ENCODE results near the gene ICAM4. TPM values are rescaled to one million over a fixed set of nuclear protein-coding genes. Genes with fewer than 3 reads are reported as not detected.

The ICAM4 gene
- total and polyA plus RNA-seq, 9 of the 15 experiments (the other 6 are each of a cell fraction or from before 2014, with no cell fraction given), result 14.1 to 86.1 (median 29.6) TPM

DNA sequence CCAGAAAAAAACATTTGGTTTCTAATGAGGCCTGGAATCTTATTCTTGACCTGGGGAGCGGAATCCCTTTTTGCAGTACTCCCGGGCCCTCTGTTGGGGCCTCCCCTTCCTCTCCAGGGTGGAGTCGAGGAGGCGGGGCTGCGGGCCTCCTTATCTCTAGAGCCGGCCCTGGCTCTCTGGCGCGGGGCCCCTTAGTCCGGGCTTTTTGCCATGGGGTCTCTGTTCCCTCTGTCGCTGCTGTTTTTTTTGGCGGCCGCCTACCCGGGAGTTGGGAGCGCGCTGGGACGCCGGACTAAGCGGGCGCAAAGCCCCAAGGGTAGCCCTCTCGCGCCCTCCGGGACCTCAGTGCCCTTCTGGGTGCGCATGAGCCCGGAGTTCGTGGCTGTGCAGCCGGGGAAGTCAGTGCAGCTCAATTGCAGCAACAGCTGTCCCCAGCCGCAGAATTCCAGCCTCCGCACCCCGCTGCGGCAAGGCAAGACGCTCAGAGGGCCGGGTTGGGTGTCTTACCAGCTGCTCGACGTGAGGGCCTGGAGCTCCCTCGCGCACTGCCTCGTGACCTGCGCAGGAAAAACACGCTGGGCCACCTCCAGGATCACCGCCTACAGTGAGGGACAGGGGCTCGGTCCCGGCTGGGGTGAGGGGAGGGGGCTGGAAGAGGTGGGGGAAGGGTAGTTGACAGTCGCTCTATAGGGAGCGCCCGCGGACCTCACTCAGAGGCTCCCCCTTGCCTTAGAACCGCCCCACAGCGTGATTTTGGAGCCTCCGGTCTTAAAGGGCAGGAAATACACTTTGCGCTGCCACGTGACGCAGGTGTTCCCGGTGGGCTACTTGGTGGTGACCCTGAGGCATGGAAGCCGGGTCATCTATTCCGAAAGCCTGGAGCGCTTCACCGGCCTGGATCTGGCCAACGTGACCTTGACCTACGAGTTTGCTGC is at the start of gene ICAM4 (continued):
- TF ChIP-seq TCF3 (CRISPR knock-in tag; IDR thresholded peaks at IDR 0.05) (peak; percentile 25; the same call in 1 of the 2 replicates), ARNT (IDR thresholded peaks at IDR 0.05) (no peak), MIER1 (IDR thresholded peaks at IDR 0.05; ENCODE audit: low read depth) (no peak), CBX1 (IDR thresholded peaks at IDR 0.05; ENCODE audit: low read depth) (peak; percentile 69; the same call in 1 of the 2 replicates), TRIM24 (IDR thresholded peaks at IDR 0.05) (peak; percentile 8 to 18; a peak in 1 of 4 replicates), PHF20 (IDR thresholded peaks at IDR 0.05; ENCODE audit: partially characterized antibody) (no peak), SRF (CRISPR knock-in tag; IDR thresholded peaks at IDR 0.05) (peak in 1 of 2 experiments; percentile 51; a peak in 1 of 4 replicates), CAMTA2 (CRISPR knock-in tag; conservative IDR thresholded peaks at IDR 0.05) (0 out of 2 replicates have a peak, but pooled peaks have one; percentile 61), ZBTB17 (CRISPR knock-in tag; IDR thresholded peaks at IDR 0.05) (peak; percentile 79; the same call in 1 of the 2 replicates), FOXJ2 (tag; IDR thresholded peaks at IDR 0.05) (no peak; the same call in 1 of the 2 replicates)
- TF ChIP-seq, protein P1, sequence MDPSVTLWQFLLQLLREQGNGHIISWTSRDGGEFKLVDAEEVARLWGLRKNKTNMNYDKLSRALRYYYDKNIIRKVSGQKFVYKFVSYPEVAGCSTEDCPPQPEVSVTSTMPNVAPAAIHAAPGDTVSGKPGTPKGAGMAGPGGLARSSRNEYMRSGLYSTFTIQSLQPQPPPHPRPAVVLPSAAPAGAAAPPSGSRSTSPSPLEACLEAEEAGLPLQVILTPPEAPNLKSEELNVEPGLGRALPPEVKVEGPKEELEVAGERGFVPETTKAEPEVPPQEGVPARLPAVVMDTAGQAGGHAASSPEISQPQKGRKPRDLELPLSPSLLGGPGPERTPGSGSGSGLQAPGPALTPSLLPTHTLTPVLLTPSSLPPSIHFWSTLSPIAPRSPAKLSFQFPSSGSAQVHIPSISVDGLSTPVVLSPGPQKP (CRISPR knock-in tag; IDR thresholded peaks at IDR 0.05), result peak; percentile 32; the same call in 1 of the 2 replicates
- TF ChIP-seq, protein P2, sequence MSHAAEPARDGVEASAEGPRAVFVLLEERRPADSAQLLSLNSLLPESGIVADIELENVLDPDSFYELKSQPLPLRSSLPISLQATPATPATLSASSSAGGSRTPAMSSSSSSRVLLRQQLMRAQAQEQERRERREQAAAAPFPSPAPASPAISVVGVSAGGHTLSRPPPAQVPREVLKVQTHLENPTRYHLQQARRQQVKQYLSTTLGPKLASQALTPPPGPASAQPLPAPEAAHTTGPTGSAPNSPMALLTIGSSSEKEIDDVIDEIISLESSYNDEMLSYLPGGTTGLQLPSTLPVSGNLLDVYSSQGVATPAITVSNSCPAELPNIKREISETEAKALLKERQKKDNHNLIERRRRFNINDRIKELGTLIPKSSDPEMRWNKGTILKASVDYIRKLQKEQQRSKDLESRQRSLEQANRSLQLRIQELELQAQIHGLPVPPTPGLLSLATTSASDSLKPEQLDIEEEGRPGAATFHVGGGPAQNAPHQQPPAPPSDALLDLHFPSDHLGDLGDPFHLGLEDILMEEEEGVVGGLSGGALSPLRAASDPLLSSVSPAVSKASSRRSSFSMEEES (CRISPR knock-in tag; IDR thresholded peaks at IDR 0.05), result no peak
- TF ChIP-seq, protein P3, sequence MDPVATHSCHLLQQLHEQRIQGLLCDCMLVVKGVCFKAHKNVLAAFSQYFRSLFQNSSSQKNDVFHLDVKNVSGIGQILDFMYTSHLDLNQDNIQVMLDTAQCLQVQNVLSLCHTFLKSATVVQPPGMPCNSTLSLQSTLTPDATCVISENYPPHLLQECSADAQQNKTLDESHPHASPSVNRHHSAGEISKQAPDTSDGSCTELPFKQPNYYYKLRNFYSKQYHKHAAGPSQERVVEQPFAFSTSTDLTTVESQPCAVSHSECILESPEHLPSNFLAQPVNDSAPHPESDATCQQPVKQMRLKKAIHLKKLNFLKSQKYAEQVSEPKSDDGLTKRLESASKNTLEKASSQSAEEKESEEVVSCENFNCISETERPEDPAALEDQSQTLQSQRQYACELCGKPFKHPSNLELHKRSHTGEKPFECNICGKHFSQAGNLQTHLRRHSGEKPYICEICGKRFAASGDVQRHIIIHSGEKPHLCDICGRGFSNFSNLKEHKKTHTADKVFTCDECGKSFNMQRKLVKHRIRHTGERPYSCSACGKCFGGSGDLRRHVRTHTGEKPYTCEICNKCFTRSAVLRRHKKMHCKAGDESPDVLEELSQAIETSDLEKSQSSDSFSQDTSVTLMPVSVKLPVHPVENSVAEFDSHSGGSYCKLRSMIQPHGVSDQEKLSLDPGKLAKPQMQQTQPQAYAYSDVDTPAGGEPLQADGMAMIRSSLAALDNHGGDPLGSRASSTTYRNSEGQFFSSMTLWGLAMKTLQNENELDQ (CRISPR knock-in tag; IDR thresholded peaks at IDR 0.05; ENCODE audit: borderline replicate concordance), result 0 out of 2 replicates have a peak, but pooled peaks have one; percentile 37
- TF ChIP-seq, protein P4, sequence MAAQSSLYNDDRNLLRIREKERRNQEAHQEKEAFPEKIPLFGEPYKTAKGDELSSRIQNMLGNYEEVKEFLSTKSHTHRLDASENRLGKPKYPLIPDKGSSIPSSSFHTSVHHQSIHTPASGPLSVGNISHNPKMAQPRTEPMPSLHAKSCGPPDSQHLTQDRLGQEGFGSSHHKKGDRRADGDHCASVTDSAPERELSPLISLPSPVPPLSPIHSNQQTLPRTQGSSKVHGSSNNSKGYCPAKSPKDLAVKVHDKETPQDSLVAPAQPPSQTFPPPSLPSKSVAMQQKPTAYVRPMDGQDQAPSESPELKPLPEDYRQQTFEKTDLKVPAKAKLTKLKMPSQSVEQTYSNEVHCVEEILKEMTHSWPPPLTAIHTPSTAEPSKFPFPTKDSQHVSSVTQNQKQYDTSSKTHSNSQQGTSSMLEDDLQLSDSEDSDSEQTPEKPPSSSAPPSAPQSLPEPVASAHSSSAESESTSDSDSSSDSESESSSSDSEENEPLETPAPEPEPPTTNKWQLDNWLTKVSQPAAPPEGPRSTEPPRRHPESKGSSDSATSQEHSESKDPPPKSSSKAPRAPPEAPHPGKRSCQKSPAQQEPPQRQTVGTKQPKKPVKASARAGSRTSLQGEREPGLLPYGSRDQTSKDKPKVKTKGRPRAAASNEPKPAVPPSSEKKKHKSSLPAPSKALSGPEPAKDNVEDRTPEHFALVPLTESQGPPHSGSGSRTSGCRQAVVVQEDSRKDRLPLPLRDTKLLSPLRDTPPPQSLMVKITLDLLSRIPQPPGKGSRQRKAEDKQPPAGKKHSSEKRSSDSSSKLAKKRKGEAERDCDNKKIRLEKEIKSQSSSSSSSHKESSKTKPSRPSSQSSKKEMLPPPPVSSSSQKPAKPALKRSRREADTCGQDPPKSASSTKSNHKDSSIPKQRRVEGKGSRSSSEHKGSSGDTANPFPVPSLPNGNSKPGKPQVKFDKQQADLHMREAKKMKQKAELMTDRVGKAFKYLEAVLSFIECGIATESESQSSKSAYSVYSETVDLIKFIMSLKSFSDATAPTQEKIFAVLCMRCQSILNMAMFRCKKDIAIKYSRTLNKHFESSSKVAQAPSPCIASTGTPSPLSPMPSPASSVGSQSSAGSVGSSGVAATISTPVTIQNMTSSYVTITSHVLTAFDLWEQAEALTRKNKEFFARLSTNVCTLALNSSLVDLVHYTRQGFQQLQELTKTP (IDR thresholded peaks at IDR 0.05; ENCODE audit: low read depth in 1 of 2, partially characterized antibody in 2 of 2), result peak in 1 of 2 experiments; percentile 25
